Measurements from ENCODE around the gene NEK6. TPM values are rescaled to one million over a fixed set of nuclear protein-coding genes. Genes with fewer than 3 reads are reported as not detected.
"Not testable (repeated sequence)": the region's sequence is repeated elsewhere in the genome, so short reads cannot be mapped to it uniquely, and the experiment has no call there.

The NEK6 gene
- total RNA-seq, 1 donor from 2014 or later, result 115 TPM

GRCh38 chr9:124251605-124252378, 6.0 kb upstream of the NEK6 start:
- Mint-ChIP-seq H3K27ac (ENCODE audit: unreplicated experiment) (peak overlapping the region; percentile 58), H3K9me3 (ENCODE audit: unreplicated experiment) (no peaks in the 10 kb centered on the region), H3K27me3 (ENCODE audit: unreplicated experiment) (no peaks in the 10 kb centered on the region), H3K36me3 (ENCODE audit: unreplicated experiment) (no peaks in the 10 kb centered on the region), H3K4me1 (ENCODE audit: unreplicated experiment) (peaks cover 20% of the 10 kb centered on the region), H3K4me3 (ENCODE audit: unreplicated experiment) (no peak overlapping the region)
- TF ChIP-seq CTCF (IDR thresholded peaks at IDR 0.05), result no peak
- DNase-seq (ENCODE audit: extremely low spot score, unreplicated experiment), result no peak

- H3K27ac Mint-ChIP-seq (ENCODE audit: unreplicated experiment); H3K36me3 Mint-ChIP-seq (ENCODE audit: unreplicated experiment); DNase-seq (ENCODE audit: extremely low spot score, unreplicated experiment); H3K27me3 Mint-ChIP-seq (ENCODE audit: unreplicated experiment); H3K4me3 Mint-ChIP-seq (ENCODE audit: unreplicated experiment); H3K9me3 Mint-ChIP-seq (ENCODE audit: unreplicated experiment): not testable (repeated sequence)
- H3K4me1 Mint-ChIP-seq (ENCODE audit: unreplicated experiment), result peaks cover 28% of the 10 kb centered on the region
Measured at GRCh38 chr9:124252878-124253277, 4.9 kb upstream of the NEK6 start.

GRCh38 chr9:124254261-124254682, 3.5 kb upstream of the NEK6 start:
- Mint-ChIP-seq H3K4me1 (ENCODE audit: unreplicated experiment) (peaks cover 32% of the 10 kb centered on the region), H3K36me3 (ENCODE audit: unreplicated experiment) (peaks cover 3% of the 10 kb centered on the region), H3K4me3 (ENCODE audit: unreplicated experiment) (no peak overlapping the region), H3K27ac (ENCODE audit: unreplicated experiment) (no peak overlapping the region), H3K27me3 (ENCODE audit: unreplicated experiment) (no peaks in the 10 kb centered on the region), H3K9me3 (ENCODE audit: unreplicated experiment) (no peaks in the 10 kb centered on the region)
- no peak for DNase-seq (ENCODE audit: extremely low spot score, unreplicated experiment)
- no peak for TF ChIP-seq CTCF (IDR thresholded peaks at IDR 0.05)

GRCh38 chr9:124255222-124255621, 2.5 kb upstream of the NEK6 start:
- Mint-ChIP-seq H3K27me3 (ENCODE audit: unreplicated experiment) (no peaks in the 10 kb centered on the region), H3K4me3 (ENCODE audit: unreplicated experiment) (no peak overlapping the region), H3K9me3 (ENCODE audit: unreplicated experiment) (no peaks in the 10 kb centered on the region), H3K36me3 (ENCODE audit: unreplicated experiment) (peaks cover 4% of the 10 kb centered on the region), H3K27ac (ENCODE audit: unreplicated experiment) (no peak overlapping the region), H3K4me1 (ENCODE audit: unreplicated experiment) (peaks cover 41% of the 10 kb centered on the region)
- no peak for TF ChIP-seq CTCF (IDR thresholded peaks at IDR 0.05)
- no peak for DNase-seq (ENCODE audit: extremely low spot score, unreplicated experiment)

- peaks cover 51% of the 10 kb centered on the region for H3K4me1 Mint-ChIP-seq (ENCODE audit: unreplicated experiment)
- no peaks in the 10 kb centered on the region for H3K9me3 Mint-ChIP-seq (ENCODE audit: unreplicated experiment)
- no peak for DNase-seq (ENCODE audit: extremely low spot score, unreplicated experiment)
- TF ChIP-seq CTCF (IDR thresholded peaks at IDR 0.05), result no peak
- no peaks in the 10 kb centered on the region for H3K27me3 Mint-ChIP-seq (ENCODE audit: unreplicated experiment)
- peak overlapping the region; percentile 94 for H3K27ac Mint-ChIP-seq (ENCODE audit: unreplicated experiment)
- H3K4me3 Mint-ChIP-seq (ENCODE audit: unreplicated experiment), result peak overlapping the region; percentile 83
- peaks cover 4% of the 10 kb centered on the region for H3K36me3 Mint-ChIP-seq (ENCODE audit: unreplicated experiment)
Measured at GRCh38 chr9:124256517-124257069, 1.2 kb upstream of the NEK6 start.

All from osteocyte (in vitro differentiated cells).